SW480 (cell line): ENCODE measurements around the gene CCDC127.
A peak's percentile ranks its signal among the peaks of the same experiment; 100 is the strongest.
"Not testable (repeated sequence)": the region's sequence is repeated elsewhere in the genome, so short reads cannot be mapped to it uniquely, and the experiment has no call there.

Experiments used
- DNase-seq: peaks from one replicate; pipeline ENCODE4 v3.0.0-alpha.2; 2016; ENCODE audit warnings: low spot score

Gene CCDC127

GRCh38 chr5:233426-233825 is 15.5 kb upstream of the CCDC127 start:
- not testable (repeated sequence) for DNase-seq

GRCh38 chr5:231661-232060 is 13.7 kb upstream of the CCDC127 start:
- no peak for DNase-seq

- no peak for DNase-seq
Measured at GRCh38 chr5:230711-231110, 12.8 kb upstream of the CCDC127 start.

- no peak for DNase-seq
Measured at GRCh38 chr5:228886-229285, 10.9 kb upstream of the CCDC127 start.

- DNase-seq = not testable (repeated sequence)
Measured at GRCh38 chr5:227375-227774, 9.4 kb upstream of the CCDC127 start.

GRCh38 chr5:225334-225733 is 7.4 kb upstream of the CCDC127 start:
- DNase-seq = no peak

- DNase-seq = no peak
Measured at GRCh38 chr5:223791-224190, 5.8 kb upstream of the CCDC127 start.

- not testable (repeated sequence) for DNase-seq
Measured at GRCh38 chr5:222951-223715, 5.2 kb upstream of the CCDC127 start.

GRCh38 chr5:219991-220390 is 2.0 kb upstream of the CCDC127 start:
- DNase-seq = no peak

GRCh38 chr5:219460-219863 is 1.5 kb upstream of the CCDC127 start:
- no peak for DNase-seq

- peak; percentile 50 for DNase-seq
Measured at GRCh38 chr5:218457-219291, 721 bp upstream of the CCDC127 start.

GRCh38 chr5:216076-216475 is 1.9 kb downstream of the CCDC127 start:
- DNase-seq = not testable (repeated sequence)

GRCh38 chr5:215256-215655 is 2.7 kb downstream of the CCDC127 start:
- not testable (repeated sequence) for DNase-seq

- DNase-seq = no peak
Measured at GRCh38 chr5:213803-214395, 4.1 kb downstream of the CCDC127 start.

- no peak for DNase-seq
Measured at GRCh38 chr5:208449-209114, 9.4 kb downstream of the CCDC127 start.

- DNase-seq = no peak
Measured at GRCh38 chr5:207599-207998, 10.4 kb downstream of the CCDC127 start.

- no peak for DNase-seq
Measured at GRCh38 chr5:206927-207536, 10.9 kb downstream of the CCDC127 start.

- DNase-seq = no peak
Measured at GRCh38 chr5:206406-206805, 11.5 kb downstream of the CCDC127 start.

GRCh38 chr5:204966-205670 is 12.8 kb downstream of the CCDC127 start:
- no peak for DNase-seq

- no peak for DNase-seq
Measured at GRCh38 chr5:204462-204861, 13.5 kb downstream of the CCDC127 start.

GRCh38 chr5:204001-204400 is 14.0 kb downstream of the CCDC127 start:
- no peak for DNase-seq
